Measurements from ENCODE around the gene FSD1.

GRCh38 chr19:4346020-4346383 lies 41.6 kb downstream of the FSD1 start:
- no peak for TF ChIP-seq YY1 (IDR thresholded peaks at IDR 0.05; ENCODE audit: low read depth, low read length)
- no peak for TF ChIP-seq PML (IDR thresholded peaks at IDR 0.05; ENCODE audit: low read length)
- no peak for TF ChIP-seq HDGF (IDR thresholded peaks at IDR 0.05)
